Liver (tissue), 9 donors: ENCODE results near the gene PRAME. TPM values are rescaled to one million over a fixed set of nuclear protein-coding genes. Genes with fewer than 3 reads are reported as not detected.

Experiments
- DNase-seq: peaks from one replicate; pipeline ENCODE4 v3.0.0-alpha.2; 2017; ENCODE audit warnings: low spot score
- H3K27ac ChIP-seq, 2 donors: one replicate each; pipeline ENCODE4 v1.7.0; 2013; ENCODE audit warnings: inconsistent platforms in 2 of 2, low read length in 2 of 2, control low read depth in 1 of 2, low read depth in 1 of 2, mild to moderate bottlenecking in 1 of 2
- H3K27me3 ChIP-seq, 4 donors: one replicate each; pipeline versions ENCODE4 v1.6.1 to v1.7.0; 2013; ENCODE audit warnings: low read length in 3 of 4, inconsistent platforms in 1 of 4, mild to moderate bottlenecking in 1 of 4, moderate library complexity in 1 of 4; ENCODE audit not compliant: control insufficient read depth in 4 of 4, insufficient read depth in 4 of 4
- H3K36me3 ChIP-seq, 4 donors: one replicate each; pipeline versions ENCODE4 v1.6.1 to v1.7.0; 2013; ENCODE audit warnings: low read length in 3 of 4, mild to moderate bottlenecking in 3 of 4, low read depth in 1 of 4, moderate library complexity in 1 of 4; ENCODE audit not compliant: control insufficient read depth in 4 of 4, insufficient read depth in 3 of 4
- H3K4me1 ChIP-seq, 4 donors: one replicate each; pipeline versions ENCODE4 v1.6.1 to v1.7.0; 2013; ENCODE audit warnings: low read length in 3 of 4, mild to moderate bottlenecking in 3 of 4, moderate library complexity in 1 of 4; ENCODE audit not compliant: control insufficient read depth in 4 of 4, insufficient read depth in 4 of 4
- H3K4me3 ChIP-seq, 3 donors: one replicate each; pipeline versions ENCODE4 v1.6.1 to v1.7.0; 2013; ENCODE audit warnings: low read length in 3 of 3, control low read depth in 1 of 3, low read depth in 1 of 3, mild to moderate bottlenecking in 1 of 3
- H3K9ac ChIP-seq, 2 donors: one replicate each; pipeline ENCODE4 v1.7.0; 2013; ENCODE audit warnings: low read length in 2 of 2, mild to moderate bottlenecking in 2 of 2, moderate library complexity in 2 of 2, control low read depth in 1 of 2, low read depth in 1 of 2
- H3K9me3 ChIP-seq, 4 donors: one replicate each; pipeline versions ENCODE4 v1.6.1 to v1.7.0; 2013; ENCODE audit warnings: low read length in 3 of 4; ENCODE audit not compliant: control insufficient read depth in 4 of 4
- CTCF ChIP-seq: fragments of 150-350 bp; IDR thresholded peaks from 2 replicates; pipeline ENCODE4 v1.5.1; 2017; ENCODE audit warnings: improper control_type of control experiment, low read depth, low read length; ENCODE audit not compliant: missing input control
- EGR1 ChIP-seq, 2 donors: IDR thresholded peaks; 2 replicates each; pipeline ENCODE4 v1.6.1; 2016 to 2018; ENCODE audit warnings: antibody characterized with exemption in 2 of 2, low read depth in 2 of 2
- FOXA1 ChIP-seq: IDR thresholded peaks from 2 replicates; pipeline ENCODE4 v1.6.1; 2016; ENCODE audit warnings: antibody characterized with exemption
- FOXA2 ChIP-seq: IDR thresholded peaks from 2 replicates; pipeline ENCODE4 v1.6.1; 2016; ENCODE audit warnings: antibody characterized with exemption
- GABPA ChIP-seq, 2 donors: IDR thresholded peaks in 1 of 2; conservative IDR thresholded peaks in 1 of 2; 2 replicates each; pipeline ENCODE4 v1.6.1; 2016; ENCODE audit warnings: antibody characterized with exemption in 2 of 2, mild to moderate bottlenecking in 1 of 2, moderate library complexity in 1 of 2
- HNF4A ChIP-seq, 2 donors: conservative IDR thresholded peaks; 2 replicates each; pipeline ENCODE4 v1.6.1; 2016; ENCODE audit warnings: antibody characterized with exemption in 2 of 2, mild to moderate bottlenecking in 2 of 2
- HNF4G ChIP-seq: IDR thresholded peaks from 2 replicates; pipeline ENCODE4 v1.6.1; 2016; ENCODE audit warnings: antibody characterized with exemption
- JUND ChIP-seq, 2 donors: IDR thresholded peaks; 2 replicates each; pipeline ENCODE4 v1.6.1; 2016; ENCODE audit warnings: antibody characterized with exemption in 2 of 2
- NR2F2 ChIP-seq: IDR thresholded peaks from 2 replicates; pipeline ENCODE4 v1.6.1; 2016; ENCODE audit warnings: antibody characterized with exemption
- RAD21 ChIP-seq, 2 donors: IDR thresholded peaks; 2 replicates each; pipeline ENCODE4 v1.6.1; 2016; ENCODE audit warnings: antibody characterized with exemption in 2 of 2, mild to moderate bottlenecking in 2 of 2
- REST ChIP-seq: IDR thresholded peaks from 2 replicates; pipeline ENCODE4 v1.6.1; 2016; ENCODE audit warnings: antibody characterized with exemption, mild to moderate bottlenecking
- RXRA ChIP-seq, 2 donors: IDR thresholded peaks; 2 replicates each; pipeline ENCODE4 v1.6.1; 2017 to 2018; ENCODE audit warnings: antibody characterized with exemption in 2 of 2, mild to moderate bottlenecking in 1 of 2
- SP1 ChIP-seq: IDR thresholded peaks from 2 replicates; pipeline ENCODE4 v1.6.1; 2018; ENCODE audit warnings: antibody characterized with exemption, mild to moderate bottlenecking
- TAF1 ChIP-seq: conservative IDR thresholded peaks from 2 replicates; pipeline ENCODE4 v1.6.1; 2016; ENCODE audit warnings: antibody characterized with exemption, mild to moderate bottlenecking
- YY1 ChIP-seq: IDR thresholded peaks from 2 replicates; pipeline ENCODE4 v1.6.1; 2016; ENCODE audit warnings: antibody characterized with exemption, mild to moderate bottlenecking
- ZBTB33 ChIP-seq: IDR thresholded peaks from 2 replicates; pipeline ENCODE4 v1.6.1; 2016; ENCODE audit warnings: antibody characterized with exemption
- WGBS: extraction: QIAGEN DNeasy Blood & Tissue Kit; methylation state at CpG from one replicate; pipeline ENCODE4 v1.1.7; 2013; 5-methylcytosine and 5-hydroxymethylcytosine counted together
- polyA plus RNA-seq, 2 donors: library from polyadenylated mRNA; stranded (reverse) in 1 of 2; unstranded in 1 of 2; fragments of 200-250 nt in 1 of 2; fragments of >200 nt in 1 of 2; fragmentation: Nextera tagmentation in 1 of 2; extraction: Ambion mirVana in 1 of 2; gene quantifications; one replicate each; pipeline versions ENCODE4 v1.2.1 to v1.2.3, GENCODE V29; 2013 to 2015
- total RNA-seq, 2 donors: library from RNA; depleted of rRNA; stranded (reverse); fragments of >200 nt; gene quantifications; one replicate each; pipeline ENCODE4 v1.2.3, GENCODE V29; 2014
- TF ChIP-seq, protein P1 (sequence below): IDR thresholded peaks from 2 replicates; pipeline ENCODE4 v1.6.1; 2016; ENCODE audit warnings: antibody characterized with exemption
- TF ChIP-seq, protein P2 (sequence below): IDR thresholded peaks from 2 replicates; pipeline ENCODE4 v1.6.1; 2016; ENCODE audit warnings: antibody characterized with exemption
- donor health status: healthy.
- donor health status: healthy.
- donor health status: healthy.
- donor health status: healthy.
- donor health status: healthy.

PRAME gene
- total and polyA plus RNA-seq, 4 donors, result not detected

GRCh38 chr22:22535662-22536061 lies 23.4 kb downstream of the PRAME start:
- 81% methylated on average over 3 of the region's 3 CpGs for WGBS
- Histone ChIP-seq H3K27ac (no peak overlapping the region), H3K4me1 (no peaks in the 10 kb centered on the region), H3K9me3 (no peaks in the 10 kb centered on the region), H3K36me3 (no peaks in the 10 kb centered on the region), H3K27me3 (peaks cover 0 to 2% (median 0%) of the 10 kb centered on the region in 4 donors), H3K4me3 (no peak overlapping the region), H3K9ac (no peak overlapping the region)
- no peak for TF ChIP-seq YY1
- TF ChIP-seq REST, result no peak
- TF ChIP-seq HNF4G, result no peak
- no peak for TF ChIP-seq SP1
- no peak for TF ChIP-seq RAD21 (IDR thresholded peaks at IDR 0.05)
- TF ChIP-seq EGR1 (IDR thresholded peaks at IDR 0.05; ENCODE audit: low read depth in 2 of 2), result no peak
- no peak for TF ChIP-seq HNF4A (conservative IDR thresholded peaks at IDR 0.05)
- TF ChIP-seq FOXA2, result no peak
- DNase-seq, result no peak

DNA sequence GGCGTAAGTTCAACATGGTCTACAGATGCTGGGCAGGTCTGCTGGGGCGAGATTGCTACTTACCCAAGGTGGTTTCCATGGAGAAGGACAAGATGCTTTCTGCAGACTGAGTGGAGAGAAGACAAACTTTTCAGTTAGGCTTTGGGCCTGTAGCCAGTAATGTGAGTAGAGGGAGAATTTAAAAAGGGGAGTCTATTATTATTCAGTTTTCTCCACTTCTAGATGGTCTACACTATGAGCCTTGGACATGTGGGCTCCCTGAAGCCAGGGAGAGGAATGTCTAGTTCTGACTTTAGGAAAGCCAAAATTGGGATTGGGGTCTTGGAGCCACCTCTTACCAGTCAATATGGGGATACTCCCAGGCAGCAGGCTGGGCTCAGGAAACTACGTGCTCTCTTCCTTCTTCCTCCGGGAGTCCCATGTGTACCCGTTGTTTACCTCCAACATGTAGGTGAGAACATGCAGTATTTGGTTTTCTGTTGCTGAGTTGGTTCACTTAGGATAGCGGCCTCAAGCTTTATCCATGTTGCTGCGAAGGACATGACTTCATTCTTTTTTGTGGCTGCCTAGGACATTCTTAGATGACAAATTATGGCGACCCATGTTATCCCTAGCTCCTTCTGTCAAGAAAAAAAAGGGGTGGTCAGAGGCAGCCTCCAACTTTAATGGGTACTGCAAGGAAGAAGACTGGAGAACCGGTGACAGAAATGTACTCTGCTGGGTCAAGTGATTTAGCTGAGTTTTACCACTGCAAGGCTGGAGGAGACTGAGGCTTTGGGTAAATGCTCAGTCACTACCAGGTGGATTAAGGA lies 24.3 kb downstream of the PRAME start:
- TF ChIP-seq JUND (IDR thresholded peaks at IDR 0.05), result no peak
- no peak for TF ChIP-seq EGR1 (IDR thresholded peaks at IDR 0.05; ENCODE audit: low read depth in 2 of 2)
- TF ChIP-seq, protein P1, sequence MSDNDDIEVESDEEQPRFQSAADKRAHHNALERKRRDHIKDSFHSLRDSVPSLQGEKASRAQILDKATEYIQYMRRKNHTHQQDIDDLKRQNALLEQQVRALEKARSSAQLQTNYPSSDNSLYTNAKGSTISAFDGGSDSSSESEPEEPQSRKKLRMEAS, result no peak
- no peak for TF ChIP-seq YY1
- TF ChIP-seq REST, result no peak
- TF ChIP-seq CTCF, result no peak
- no peak for TF ChIP-seq RAD21 (IDR thresholded peaks at IDR 0.05)
- TF ChIP-seq NR2F2, result no peak
- TF ChIP-seq TAF1, result no peak
- TF ChIP-seq FOXA1, result no peak
- TF ChIP-seq FOXA2, result no peak
- no peak for TF ChIP-seq GABPA (IDR thresholded peaks at IDR 0.05 in 1 of 2, conservative IDR thresholded peaks at IDR 0.05 in 1 of 2)
- TF ChIP-seq HNF4G, result no peak
- no peak for TF ChIP-seq ZBTB33
- TF ChIP-seq RXRA (IDR thresholded peaks at IDR 0.05), result no peak
- TF ChIP-seq, protein P2, sequence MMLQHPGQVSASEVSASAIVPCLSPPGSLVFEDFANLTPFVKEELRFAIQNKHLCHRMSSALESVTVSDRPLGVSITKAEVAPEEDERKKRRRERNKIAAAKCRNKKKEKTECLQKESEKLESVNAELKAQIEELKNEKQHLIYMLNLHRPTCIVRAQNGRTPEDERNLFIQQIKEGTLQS, result no peak
- no peak for TF ChIP-seq HNF4A (conservative IDR thresholded peaks at IDR 0.05)
- no peak for TF ChIP-seq SP1
- Histone ChIP-seq H3K9me3 (no peaks in the 10 kb centered on the region), H3K9ac (no peak overlapping the region)

More for the DNA sequence above, 24.3 kb downstream of the PRAME start:
- Histone ChIP-seq H3K4me3 (no peak overlapping the region), H3K36me3 (no peaks in the 10 kb centered on the region), H3K4me1 (no peaks in the 10 kb centered on the region), H3K27me3 (peaks cover 0 to 2% (median 0%) of the 10 kb centered on the region in 4 donors), H3K27ac (no peak overlapping the region)
- DNase-seq, result no peak
- 81% methylated on average over 9 of the region's 9 CpGs for WGBS
